ENCODE results near the gene HIPK2. TPM values are rescaled to one million over a fixed set of nuclear protein-coding genes. Genes with fewer than 3 reads are reported as not detected.

The HIPK2 gene
- total and polyA plus RNA-seq, 2 of the 4 experiments (the other 2 are of a cell fraction) = 22.0 to 27.1 TPM

GRCh38 chr7:139654276-139655181, 123.3 kb downstream of the HIPK2 start (continued):
- TF ChIP-seq MAZ (IDR thresholded peaks at IDR 0.05; ENCODE audit: borderline replicate concordance, low read depth, low read length) = no peak

GRCh38 chr7:139651914-139652313, 125.9 kb downstream of the HIPK2 start:
- no peak overlapping the region for H3K4me3 ChIP-seq (ENCODE audit: insufficient read depth, low read depth, low read length)
- H2AK5ac ChIP-seq (ENCODE audit: low read depth, low read length) = no peak overlapping the region
- peak overlapping the region; percentile 14; the same call in 1 of the 2 replicates for H3K23ac ChIP-seq (ENCODE audit: low read depth, low read length)
- ChIA-PET POLR2A (ENCODE audit: unreplicated experiment) (interaction anchor here (0.6 kb wide), 1 partner anchor 384 kb away, joined by 34 read pairs; no protein-coding TSS in a partner anchor), CTCF (no interaction called here)
- H4K8ac ChIP-seq (ENCODE audit: low read depth in 2 of 2, low read length in 2 of 2) = no peak overlapping the region
- H3K56ac ChIP-seq (ENCODE audit: extremely low read depth, insufficient read depth, low read length) = no peak overlapping the region
- DNase-seq = peak; percentile 27
- H3K9me3 ChIP-seq (ENCODE audit: control insufficient read depth, insufficient read depth, low read length) = no peaks in the 10 kb centered on the region
- no peak overlapping the region for H3K9ac ChIP-seq (ENCODE audit: low read depth, low read length)
- no peak overlapping the region for H2AFZ ChIP-seq (replicated peaks; ENCODE audit: low read length, poor library complexity)
- peaks cover 23% of the 10 kb centered on the region for H3K4me1 ChIP-seq (ENCODE audit: control insufficient read depth, insufficient read depth, low read length)
- peaks cover 42 to 91% of the 10 kb centered on the region in 2 experiments for H3K79me1 ChIP-seq (ENCODE audit: low read depth in 1 of 2, low read length in 2 of 2)
- no peaks in the 10 kb centered on the region for H3K27me3 ChIP-seq (ENCODE audit: control insufficient read depth, insufficient read depth, low read length)
- no peak overlapping the region; the same call in 1 of the 2 replicates for H3K14ac ChIP-seq (replicated peaks; ENCODE audit: low read depth, low read length)
- peak overlapping the region; percentile 49 for H3K18ac ChIP-seq (ENCODE audit: low read depth, low read length)
- H2AK9ac ChIP-seq (replicated peaks; ENCODE audit: low read depth, low read length, poor library complexity) = no peak overlapping the region
- H4K20me1 ChIP-seq (ENCODE audit: insufficient read depth, low read length) = peaks cover 71% of the 10 kb centered on the region
- H4K91ac ChIP-seq (ENCODE audit: insufficient read depth, low read depth, low read length) = peak overlapping the region; percentile 53; the same call in 1 of the 2 replicates
- ATAC-seq (ENCODE audit: low read depth) = peak; percentile 5; the same call in 1 of the 2 replicates
- peak overlapping the region; percentile 39; the same call in 1 of the 3 replicates for H2BK15ac ChIP-seq (ENCODE audit: low read depth, low read length)
- peak overlapping the region; percentile 17; the same call in 1 of the 2 replicates for H2BK120ac ChIP-seq (ENCODE audit: low read depth, low read length)
- H3K4ac ChIP-seq (ENCODE audit: low read depth, low read length) = no peak overlapping the region
- in situ Hi-C loops (cut with MboI; ENCODE audit: low sequenced_read_pairs) = no loop called here
- BruUV-seq (replicated peaks) = TSS peak; percentile 2
- peaks cover 32% of the 10 kb centered on the region for H3K36me3 ChIP-seq (ENCODE audit: control insufficient read depth, insufficient read depth, low read length)
- dilution Hi-C loops (cut with HindIII; ENCODE audit: low sequenced_read_pairs, unreplicated experiment) = no loop called here
- H3K27ac ChIP-seq (ENCODE audit: insufficient read depth, low read length) = peak overlapping the region; percentile 31; the same call in 1 of the 2 replicates
- no peak overlapping the region for H3K4me2 ChIP-seq (ENCODE audit: low read depth, low read length)
- H4K5ac ChIP-seq (ENCODE audit: low read depth, low read length) = 0 out of 2 replicates have a peak overlapping the region, but pooled peaks have one; percentile 28
- intact Hi-C loops (cut with micrococcal nuclease) = no loop called here
- H2BK20ac ChIP-seq (ENCODE audit: low read depth, low read length) = no peak overlapping the region
- WGBS, 2 experiments (ENCODE audit: extremely low coverage in 2 of 2, insufficient read length in 1 of 2) = no CpG with 5 or more reads among the region's 4 CpGs
- peaks cover 38% of the 10 kb centered on the region for H3K9me1 ChIP-seq (ENCODE audit: insufficient read depth, low read length)
- no peak overlapping the region for H2BK5ac ChIP-seq (ENCODE audit: low read depth, low read length, poor library complexity, severe bottlenecking)
- TF ChIP-seq MXI1 (IDR thresholded peaks at IDR 0.05; ENCODE audit: borderline replicate concordance, low read depth, low read length) (no peak), SMC3 (IDR thresholded peaks at IDR 0.05; ENCODE audit: low read depth, low read length) (no peak), RAD21 (IDR thresholded peaks at IDR 0.05; ENCODE audit: low read length) (no peak), MAFK (IDR thresholded peaks at IDR 0.05; ENCODE audit: low read depth, low read length) (no peak), RFX5 (IDR thresholded peaks at IDR 0.05; ENCODE audit: low read depth, low read length) (no peak), RCOR1 (IDR thresholded peaks at IDR 0.05; ENCODE audit: insufficient replicate concordance, low read length) (no peak), POLR2A (IDR thresholded peaks at IDR 0.05; ENCODE audit: low read depth, low read length) (no peak), NFE2L2 (IDR thresholded peaks at IDR 0.05; ENCODE audit: low read depth, low read length) (no peak), CHD1 (IDR thresholded peaks at IDR 0.05; ENCODE audit: low read depth, low read length) (no peak), FOS (IDR thresholded peaks at IDR 0.05; ENCODE audit: low read depth, low read length) (no peak)
- TF ChIP-seq, protein P1, sequence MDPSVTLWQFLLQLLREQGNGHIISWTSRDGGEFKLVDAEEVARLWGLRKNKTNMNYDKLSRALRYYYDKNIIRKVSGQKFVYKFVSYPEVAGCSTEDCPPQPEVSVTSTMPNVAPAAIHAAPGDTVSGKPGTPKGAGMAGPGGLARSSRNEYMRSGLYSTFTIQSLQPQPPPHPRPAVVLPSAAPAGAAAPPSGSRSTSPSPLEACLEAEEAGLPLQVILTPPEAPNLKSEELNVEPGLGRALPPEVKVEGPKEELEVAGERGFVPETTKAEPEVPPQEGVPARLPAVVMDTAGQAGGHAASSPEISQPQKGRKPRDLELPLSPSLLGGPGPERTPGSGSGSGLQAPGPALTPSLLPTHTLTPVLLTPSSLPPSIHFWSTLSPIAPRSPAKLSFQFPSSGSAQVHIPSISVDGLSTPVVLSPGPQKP (IDR thresholded peaks at IDR 0.05; ENCODE audit: borderline replicate concordance, low read depth, low read length) = no peak
- TF ChIP-seq, protein P2, sequence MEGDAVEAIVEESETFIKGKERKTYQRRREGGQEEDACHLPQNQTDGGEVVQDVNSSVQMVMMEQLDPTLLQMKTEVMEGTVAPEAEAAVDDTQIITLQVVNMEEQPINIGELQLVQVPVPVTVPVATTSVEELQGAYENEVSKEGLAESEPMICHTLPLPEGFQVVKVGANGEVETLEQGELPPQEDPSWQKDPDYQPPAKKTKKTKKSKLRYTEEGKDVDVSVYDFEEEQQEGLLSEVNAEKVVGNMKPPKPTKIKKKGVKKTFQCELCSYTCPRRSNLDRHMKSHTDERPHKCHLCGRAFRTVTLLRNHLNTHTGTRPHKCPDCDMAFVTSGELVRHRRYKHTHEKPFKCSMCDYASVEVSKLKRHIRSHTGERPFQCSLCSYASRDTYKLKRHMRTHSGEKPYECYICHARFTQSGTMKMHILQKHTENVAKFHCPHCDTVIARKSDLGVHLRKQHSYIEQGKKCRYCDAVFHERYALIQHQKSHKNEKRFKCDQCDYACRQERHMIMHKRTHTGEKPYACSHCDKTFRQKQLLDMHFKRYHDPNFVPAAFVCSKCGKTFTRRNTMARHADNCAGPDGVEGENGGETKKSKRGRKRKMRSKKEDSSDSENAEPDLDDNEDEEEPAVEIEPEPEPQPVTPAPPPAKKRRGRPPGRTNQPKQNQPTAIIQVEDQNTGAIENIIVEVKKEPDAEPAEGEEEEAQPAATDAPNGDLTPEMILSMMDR (conservative IDR thresholded peaks at IDR 0.05; ENCODE audit: low read depth, low read length) = no peak

Measured in IMR-90 (cell line).